Osteoblast (primary cell): Measurements from ENCODE around the gene MEGF11. TPM values are rescaled to one million over a fixed set of nuclear protein-coding genes. Genes with fewer than 3 reads are reported as not detected.

ENCODE experiments used
- DNase-seq: peaks from one replicate; pipeline ENCODE4 v3.0.0; 2011; ENCODE audit warnings: low spot score, mixed read lengths; ENCODE audit not compliant: insufficient read length; ENCODE audit errors: missing footprints
- H2AFZ ChIP-seq: 2 replicates; pipeline ENCODE4 v1.6.0; 2011; ENCODE audit warnings: mild to moderate bottlenecking, low read length
- H3K27ac ChIP-seq: 2 replicates; pipeline ENCODE4 v1.5.1; 2011; ENCODE audit warnings: mild to moderate bottlenecking, low read depth, low read length, moderate library complexity
- H3K27me3 ChIP-seq: 2 replicates; pipeline ENCODE4 v1.6.0; 2012; ENCODE audit warnings: mild to moderate bottlenecking, control low read depth, inconsistent platforms, low read length, moderate library complexity; ENCODE audit not compliant: insufficient read depth
- H3K36me3 ChIP-seq: 2 replicates; pipeline ENCODE4 v1.5.1; 2011; ENCODE audit warnings: mild to moderate bottlenecking, low read length, control low read depth, moderate library complexity; ENCODE audit not compliant: insufficient read depth
- H3K4me1 ChIP-seq: 2 replicates; pipeline ENCODE4 v1.5.1; 2011; ENCODE audit warnings: mild to moderate bottlenecking, low read length, control low read depth, moderate library complexity; ENCODE audit not compliant: insufficient read depth
- H3K4me2 ChIP-seq: 2 replicates; pipeline ENCODE4 v1.6.0; 2011; ENCODE audit warnings: mild to moderate bottlenecking, low read length; ENCODE audit not compliant: insufficient read depth
- H3K4me3 ChIP-seq: fragments of 200-600 bp; sonication (generic); 3 replicates; pipeline ENCODE4 v1.5.1; 2012; ENCODE audit warnings: mild to moderate bottlenecking, low read length, inconsistent platforms; ENCODE audit not compliant: insufficient read depth
- H3K79me2 ChIP-seq: 2 replicates; pipeline ENCODE4 v1.6.0; 2012; ENCODE audit warnings: mild to moderate bottlenecking, low read length, control low read depth, inconsistent platforms; ENCODE audit not compliant: insufficient read depth
- H3K9me3 ChIP-seq: 2 replicates; pipeline ENCODE4 v1.5.1; 2011; ENCODE audit warnings: low read depth, low read length, control low read depth
- H4K20me1 ChIP-seq: 2 replicates; pipeline ENCODE4 v1.6.0; 2012; ENCODE audit warnings: mild to moderate bottlenecking, low read length, control low read depth; ENCODE audit not compliant: insufficient read depth
- CTCF ChIP-seq: IDR thresholded peaks from 2 replicates; pipeline ENCODE4 v1.5.1; 2011; ENCODE audit warnings: mild to moderate bottlenecking, low read depth, low read length, moderate library complexity; ENCODE audit errors: extremely low read depth
- total RNA-seq: library from RNA; depleted of rRNA; stranded (reverse); fragments of >200 nt; gene quantifications from 2 replicates; pipeline ENCODE4 v1.2.3, GENCODE V29; 2012

Gene MEGF11
- total RNA-seq, 1 donor = not detected

GRCh38 chr15:66084704-66085103 lies 168.8 kb downstream of the MEGF11 start:
- TF ChIP-seq CTCF = no peak
- H3K27ac ChIP-seq = no peak overlapping the region
- no peak overlapping the region for H3K4me2 ChIP-seq
- no peak for DNase-seq
- peaks cover 3% of the 10 kb centered on the region for H4K20me1 ChIP-seq
- H3K4me3 ChIP-seq = no peak overlapping the region
- H3K4me1 ChIP-seq = no peaks in the 10 kb centered on the region
- H3K9me3 ChIP-seq = no peaks in the 10 kb centered on the region
- no peaks in the 10 kb centered on the region for H3K79me2 ChIP-seq
- no peak overlapping the region for H2AFZ ChIP-seq
- H3K36me3 ChIP-seq = no peaks in the 10 kb centered on the region
- peaks cover 15% of the 10 kb centered on the region for H3K27me3 ChIP-seq

- no peak overlapping the region for H3K27ac ChIP-seq
- no peak overlapping the region for H2AFZ ChIP-seq
Observed at GRCh38 chr15:66080717-66081398, 172.7 kb downstream of the MEGF11 start.

DNA sequence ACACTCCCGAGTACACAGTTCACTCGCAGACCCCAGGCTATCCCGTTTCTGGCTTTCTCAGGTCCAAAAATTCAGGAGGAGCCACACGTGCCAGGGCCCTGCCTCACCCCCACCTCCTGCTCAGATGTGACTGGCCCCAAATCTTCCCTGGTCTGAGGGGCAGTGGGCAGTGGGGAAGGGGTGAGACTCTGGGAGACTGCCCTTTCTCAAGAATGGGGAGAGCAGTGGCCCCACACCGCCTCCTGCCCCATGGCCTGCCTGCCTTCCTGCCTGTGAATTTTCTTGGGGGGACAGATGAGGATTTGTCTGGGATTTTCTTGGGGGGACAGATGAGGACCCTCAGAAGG lies 174.6 kb downstream of the MEGF11 start:
- Histone ChIP-seq H3K27ac (no peak overlapping the region), H4K20me1 (peaks cover 3% of the 10 kb centered on the region), H3K27me3 (peaks cover 13% of the 10 kb centered on the region), H2AFZ (no peak overlapping the region), H3K9me3 (no peaks in the 10 kb centered on the region), H3K4me3 (no peak overlapping the region), H3K4me2 (no peak overlapping the region), H3K36me3 (no peaks in the 10 kb centered on the region), H3K79me2 (no peaks in the 10 kb centered on the region), H3K4me1 (no peaks in the 10 kb centered on the region)
- DNase-seq = peak; percentile 19
- no peak for TF ChIP-seq CTCF

More at GRCh38 chr15:66080717-66081398, 172.7 kb downstream of the MEGF11 start:
- Histone ChIP-seq H3K79me2 (no peaks in the 10 kb centered on the region), H3K9me3 (no peaks in the 10 kb centered on the region), H3K27me3 (peaks cover 13% of the 10 kb centered on the region), H3K4me1 (no peaks in the 10 kb centered on the region), H3K4me3 (no peak overlapping the region), H3K4me2 (peak overlapping the region; percentile 12), H3K36me3 (no peaks in the 10 kb centered on the region), H4K20me1 (peaks cover 3% of the 10 kb centered on the region)
- DNase-seq = peak; percentile 93
- TF ChIP-seq CTCF = no peak

DNA sequence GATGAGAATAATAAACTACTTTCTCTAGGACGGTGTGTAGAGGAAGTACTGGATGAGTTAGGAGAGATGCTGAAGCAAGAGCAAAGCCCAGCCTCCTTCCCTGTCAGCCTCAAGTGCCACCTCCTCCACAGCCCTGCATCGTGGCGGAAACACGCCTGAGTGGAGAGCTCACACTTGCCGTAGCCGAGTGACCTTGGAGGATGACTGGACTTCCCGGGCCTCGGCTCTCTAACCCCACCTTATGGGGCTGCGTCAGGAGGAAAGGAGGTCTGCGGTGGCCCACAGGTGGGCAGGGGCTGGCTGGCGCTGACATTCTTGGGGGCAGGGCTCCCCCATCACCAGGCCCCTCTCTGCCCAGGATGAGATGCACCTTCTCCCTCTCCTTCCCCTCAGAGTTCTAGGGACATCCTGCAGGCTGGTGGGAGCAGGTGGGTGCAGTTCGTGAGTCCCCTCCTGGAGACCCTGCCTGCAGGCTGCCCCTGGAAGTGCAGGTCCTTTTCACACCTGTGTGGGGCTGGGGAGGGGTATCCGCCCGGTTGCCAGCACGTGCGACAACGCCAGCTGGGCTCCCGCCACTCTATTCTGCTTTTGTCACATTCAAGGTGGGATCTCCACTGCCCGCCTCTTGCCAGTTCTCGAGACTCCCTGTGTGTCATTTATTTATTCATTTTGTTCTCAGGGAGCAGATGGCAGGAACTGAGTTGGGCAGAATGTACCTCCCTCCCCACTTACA lies 175.2 kb downstream of the MEGF11 start:
- no peak for TF ChIP-seq CTCF
- Histone ChIP-seq H3K27ac (no peak overlapping the region), H2AFZ (no peak overlapping the region), H3K4me3 (no peak overlapping the region), H3K36me3 (no peaks in the 10 kb centered on the region), H3K27me3 (peaks cover 8% of the 10 kb centered on the region), H3K79me2 (no peaks in the 10 kb centered on the region), H3K4me1 (no peaks in the 10 kb centered on the region), H3K4me2 (no peak overlapping the region), H3K9me3 (no peaks in the 10 kb centered on the region), H4K20me1 (peaks cover 3% of the 10 kb centered on the region)
- DNase-seq = peak; percentile 69
